Hematopoietic multipotent progenitor cell treated with erythropoietin and hydrocortisone succinate and interleukin-3 and kit ligand, for 6 days (in vitro differentiated cells): ENCODE results near the gene ARID5A.

Experiments
- DNase-seq: peaks from one replicate; pipeline ENCODE4 v3.0.0-alpha.2; 2015

ARID5A gene

GRCh38 chr2:96528006-96528699, 8.4 kb upstream of the ARID5A start:
- peak; percentile 86 for DNase-seq

DNA sequence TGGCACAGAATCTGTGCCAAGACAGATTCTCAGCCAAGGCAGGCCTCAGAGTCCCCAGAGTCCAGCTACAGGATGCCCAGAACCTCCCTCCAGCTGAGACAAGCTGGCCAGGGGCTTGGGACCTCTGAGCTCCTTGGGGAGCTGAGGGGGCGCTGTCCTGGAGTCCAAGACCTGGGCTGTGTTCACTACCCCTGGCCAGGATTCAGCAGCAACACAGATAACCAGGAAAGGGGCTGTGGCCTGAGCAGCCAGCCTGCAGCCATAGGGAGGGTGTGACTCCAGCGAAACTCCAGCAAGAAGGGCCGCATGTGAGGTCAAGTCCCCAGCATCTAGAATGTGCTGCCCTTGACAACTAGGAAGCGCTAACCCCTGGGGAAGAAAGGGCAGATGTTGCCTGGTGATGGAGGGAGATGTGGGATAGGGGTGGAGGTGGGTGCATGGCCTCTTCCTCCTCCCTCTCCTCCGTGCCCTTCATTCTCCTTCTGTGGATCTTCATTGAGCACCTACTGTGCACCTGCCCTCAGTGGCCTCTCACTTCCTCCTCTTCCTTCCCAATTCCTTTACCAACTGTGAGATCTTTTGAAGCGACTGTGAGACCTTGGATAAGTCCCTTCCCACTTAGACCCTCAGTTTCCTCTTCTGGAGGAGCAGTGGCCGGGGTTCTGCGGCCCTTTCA, 7.7 kb upstream of the ARID5A start:
- peak; percentile 49 for DNase-seq

DNA sequence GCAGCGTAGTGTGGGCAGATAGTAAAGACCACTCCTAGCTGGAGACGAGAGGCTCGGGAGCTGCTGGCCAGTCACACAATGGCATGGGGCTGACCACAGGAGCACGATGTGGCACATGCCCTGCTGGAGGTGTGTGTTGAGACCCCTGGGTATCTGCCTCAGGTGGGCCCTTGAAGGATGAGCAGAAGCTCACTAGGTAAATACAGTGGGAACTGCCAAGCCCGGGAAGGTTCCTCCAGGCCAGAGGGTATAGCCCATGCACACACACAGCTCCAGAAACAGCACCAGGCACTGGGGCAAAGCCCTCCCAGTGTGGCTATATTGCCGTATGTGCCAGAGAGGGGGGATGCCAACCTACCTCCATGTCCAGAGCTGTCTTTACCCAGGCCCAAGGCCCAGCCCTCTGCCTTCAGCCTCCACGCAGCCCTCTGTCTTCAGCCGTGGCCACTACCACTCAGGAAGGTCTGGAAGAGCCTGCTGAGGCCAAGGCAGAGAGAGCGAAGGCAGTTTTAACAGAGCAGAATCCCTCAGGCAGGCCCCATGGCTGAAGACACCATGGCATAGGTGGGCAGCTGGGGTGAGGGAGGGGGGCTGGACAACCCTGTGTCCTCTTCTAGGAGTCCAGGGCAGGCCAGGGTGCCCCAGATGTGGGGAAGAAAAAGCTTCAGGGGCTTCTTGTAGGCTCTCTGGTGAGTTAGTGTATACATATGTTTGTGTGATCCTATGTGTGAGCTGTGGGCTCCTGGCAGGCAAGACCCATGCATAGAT, 7.0 kb upstream of the ARID5A start:
- DNase-seq = no peak

GRCh38 chr2:96530144-96530430, 6.5 kb upstream of the ARID5A start:
- DNase-seq = no peak

GRCh38 chr2:96530474-96531357, 5.8 kb upstream of the ARID5A start:
- DNase-seq = no peak

DNA sequence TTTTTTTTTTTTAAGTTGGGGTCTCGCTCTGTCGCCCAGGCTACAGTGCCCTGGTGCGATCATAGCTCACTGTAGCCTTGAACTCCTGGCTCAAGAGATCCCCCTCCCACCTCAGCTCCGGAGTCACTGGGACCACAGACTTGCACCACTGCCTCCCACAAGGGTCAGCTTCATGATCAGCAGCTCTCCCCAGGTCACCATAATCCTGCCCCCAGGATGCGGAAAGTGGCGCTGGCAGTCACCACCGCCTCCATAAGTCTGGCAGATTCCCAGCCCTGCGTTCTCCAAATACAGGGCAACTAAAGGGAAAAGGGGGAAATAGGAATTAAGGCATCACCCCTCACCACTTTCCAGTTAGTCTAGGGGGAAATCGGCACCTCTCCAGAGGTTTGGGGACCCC, 5.2 kb upstream of the ARID5A start:
- DNase-seq = no peak

DNA sequence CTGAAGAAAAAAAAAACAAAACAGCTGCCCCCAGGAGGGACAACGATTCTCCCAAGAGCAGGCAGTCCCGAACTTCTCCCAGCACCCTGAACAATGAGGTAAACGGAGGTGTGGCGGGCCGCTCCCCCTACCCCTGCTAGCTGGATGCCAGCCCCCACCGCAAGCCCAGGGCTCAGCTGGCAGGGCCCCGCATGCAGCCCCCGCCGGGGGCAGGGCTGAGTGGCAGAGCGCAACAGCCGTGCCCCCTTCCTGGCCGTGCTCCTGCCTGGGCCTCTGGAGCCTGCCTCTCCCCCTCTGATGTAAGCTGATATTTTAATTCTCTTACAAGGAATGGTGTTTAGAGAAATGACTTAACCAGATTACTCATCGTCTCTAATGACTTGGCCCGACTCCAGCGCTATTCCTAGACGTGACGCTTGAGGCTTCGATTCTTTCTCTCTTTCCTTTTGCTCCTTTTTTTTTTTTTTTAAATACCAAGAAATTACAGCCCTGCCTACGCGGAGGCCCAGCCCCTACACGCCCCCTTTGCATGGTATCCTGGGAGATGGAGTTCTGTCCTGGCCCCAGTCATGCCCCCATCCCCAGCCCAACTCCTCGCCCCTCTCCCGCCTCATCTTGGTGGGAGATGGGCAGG, 4.6 kb upstream of the ARID5A start:
- peak; percentile 98 for DNase-seq

- DNase-seq = no peak
Observed at GRCh38 chr2:96532641-96533291, 3.8 kb upstream of the ARID5A start.

- DNase-seq = no peak
Observed at GRCh38 chr2:96533292-96534073, 3.1 kb upstream of the ARID5A start.

DNA sequence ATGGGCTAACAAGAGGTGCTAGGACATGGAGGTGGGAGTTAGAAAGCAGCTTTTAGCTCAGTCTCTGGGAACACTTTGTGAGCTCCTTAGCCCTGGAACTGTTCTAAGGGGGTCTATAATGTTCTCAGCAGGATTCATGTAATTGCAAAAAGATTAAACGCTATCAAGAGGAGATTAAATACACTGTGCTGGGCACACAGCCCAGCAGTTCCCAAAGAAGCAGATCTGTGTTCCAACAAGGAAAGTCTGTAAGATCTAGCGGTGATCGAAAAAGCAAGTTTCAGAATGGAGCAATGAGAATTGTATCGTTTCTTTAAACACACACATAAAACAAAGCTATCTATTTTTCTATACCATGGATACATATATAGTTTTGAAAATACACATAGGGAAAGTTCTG, 2.4 kb upstream of the ARID5A start:
- DNase-seq = no peak

DNA sequence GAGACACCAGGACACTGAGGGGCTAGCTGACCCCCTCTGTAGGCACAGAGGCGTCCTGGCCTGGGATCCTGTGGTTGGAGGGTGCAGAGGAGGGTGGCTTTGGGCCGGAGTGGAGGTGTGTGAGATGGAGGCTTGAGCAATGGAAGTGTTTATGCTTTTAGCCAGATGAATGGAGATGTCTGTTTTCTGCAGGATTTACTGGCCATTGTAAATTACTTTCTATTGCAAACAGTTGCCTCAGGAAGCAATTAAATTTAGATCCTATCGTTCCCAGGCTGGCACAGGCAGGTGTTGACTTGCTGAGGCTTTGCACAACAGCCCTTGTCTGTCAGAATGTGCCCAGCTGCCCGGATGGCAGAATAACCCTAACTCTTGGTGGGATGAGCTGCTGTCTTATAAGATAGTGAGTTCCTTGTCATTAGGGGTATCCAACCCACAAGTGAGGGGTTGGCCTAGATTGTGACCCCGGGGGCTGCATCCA, 1.8 kb upstream of the ARID5A start:
- no peak for DNase-seq

DNA sequence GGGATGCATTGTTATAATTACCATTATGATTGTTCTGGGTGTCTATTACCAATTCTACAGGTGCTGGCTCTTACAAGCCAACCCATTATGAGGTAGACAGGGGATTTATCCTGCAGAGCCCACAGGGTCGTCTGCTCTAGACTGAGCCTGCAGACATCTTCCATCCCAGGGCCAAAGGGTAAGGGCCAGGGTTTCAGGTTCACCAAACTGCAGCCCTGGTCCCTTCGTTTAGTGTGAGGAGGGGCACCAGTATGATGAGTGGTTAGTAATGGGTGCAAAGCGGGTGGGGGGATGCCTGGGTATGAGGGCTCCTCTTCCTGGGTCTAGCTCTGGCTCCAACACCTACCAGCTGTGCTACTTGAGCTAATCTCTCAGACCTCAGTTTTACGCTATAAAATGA, 1.2 kb upstream of the ARID5A start:
- no peak for DNase-seq

DNA sequence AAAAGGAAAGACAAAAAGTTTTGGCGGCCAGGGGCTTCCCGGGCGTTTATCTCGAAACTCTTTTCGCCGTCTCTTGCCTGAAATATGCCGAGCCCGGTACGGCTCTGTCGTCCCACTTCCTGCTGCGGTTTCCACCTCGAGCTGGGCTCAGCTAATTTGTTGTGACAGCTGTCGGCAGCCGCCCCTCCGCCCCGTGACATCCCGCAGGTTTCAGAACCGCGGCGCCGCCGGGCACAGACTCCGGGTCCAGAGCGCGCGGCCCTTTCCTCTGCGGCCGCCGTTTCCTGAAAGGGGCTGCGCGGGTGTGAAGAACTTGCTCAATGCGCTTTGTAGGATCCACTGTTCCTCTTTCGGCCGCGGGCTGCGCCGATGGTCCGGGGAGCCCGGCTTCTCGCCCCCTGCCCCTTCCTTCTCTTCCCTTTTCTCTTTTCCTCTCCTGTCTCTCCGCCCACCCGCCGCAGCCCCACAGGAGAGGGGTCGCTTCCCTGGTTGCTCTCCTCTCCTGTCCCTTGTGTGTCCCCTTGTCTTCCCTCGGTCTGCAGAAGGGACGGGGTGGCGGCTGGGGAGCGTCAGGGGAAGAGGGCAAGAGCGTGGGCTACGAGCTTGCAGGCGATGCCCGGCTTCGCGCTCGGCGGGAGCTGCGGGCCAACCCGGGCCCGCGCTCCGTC, 648 bp downstream of the ARID5A start:
- DNase-seq = peak; percentile 85

- peak; percentile 31 for DNase-seq
Observed at GRCh38 chr2:96537734-96538486, 1.4 kb downstream of the ARID5A start.

DNA sequence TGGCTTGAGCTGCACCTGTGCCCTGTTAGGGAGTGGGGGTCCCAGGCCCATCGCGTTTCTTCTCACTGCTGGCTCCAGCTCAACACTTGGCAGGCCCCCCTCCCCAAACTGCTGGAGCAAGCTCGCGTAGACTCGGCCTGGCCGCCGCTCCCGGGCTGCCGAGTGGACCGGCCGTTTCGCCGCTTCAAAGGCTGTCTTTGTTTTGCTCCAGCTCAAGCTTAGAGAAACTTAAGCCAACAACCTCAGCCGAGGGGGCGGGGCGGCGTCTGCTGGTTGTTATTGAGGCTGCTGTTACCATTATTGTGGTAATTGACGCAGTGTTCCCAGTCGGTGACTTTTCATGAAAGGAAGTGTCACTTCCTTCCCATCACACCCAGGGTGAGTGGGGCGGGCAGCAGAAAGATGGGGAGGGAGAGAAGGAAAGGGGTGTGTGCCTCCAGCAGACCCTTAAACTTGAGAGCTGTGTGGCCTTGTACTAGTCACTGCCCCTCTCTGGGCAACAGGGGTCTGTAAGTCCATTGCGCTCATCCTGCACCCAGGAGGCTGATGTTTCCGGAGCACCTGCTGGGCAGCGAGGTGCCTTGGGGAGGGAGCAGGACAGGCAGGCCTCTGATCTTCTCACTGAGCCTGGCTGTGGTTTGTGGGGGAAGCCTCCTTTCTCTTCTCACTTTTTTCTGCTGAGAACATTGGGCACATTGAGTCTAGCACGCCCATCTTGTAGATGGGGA, 2.1 kb downstream of the ARID5A start:
- DNase-seq = peak; percentile 59

- no peak for DNase-seq
Observed at GRCh38 chr2:96539215-96539920, 2.8 kb downstream of the ARID5A start.

DNA sequence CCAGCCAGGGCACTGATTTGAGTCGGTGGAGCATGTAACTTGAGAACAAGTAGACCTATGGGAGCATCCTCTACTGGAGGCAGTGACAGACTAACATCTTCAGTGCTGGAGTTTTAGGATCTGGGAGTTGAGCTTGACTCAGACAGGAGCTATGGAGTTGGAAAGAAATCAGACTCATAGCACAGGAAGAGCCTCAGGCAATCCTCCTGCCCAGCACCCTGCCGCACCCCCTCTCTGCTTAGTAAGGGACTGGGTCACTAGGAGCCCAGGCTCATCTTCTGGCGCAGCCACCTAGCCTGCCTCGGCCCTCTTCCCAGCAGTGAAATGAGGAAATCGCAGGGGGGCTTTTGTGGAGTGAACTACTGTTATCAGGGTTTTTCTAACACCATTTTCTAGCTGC, 3.6 kb downstream of the ARID5A start:
- DNase-seq = no peak

GRCh38 chr2:96541398-96542152, 5.0 kb downstream of the ARID5A start:
- DNase-seq = no peak
